ENCODE data around the gene ARPC5L. TPM values are rescaled to one million over a fixed set of nuclear protein-coding genes. Genes with fewer than 3 reads are reported as not detected.
A peak's percentile ranks its signal among the peaks of the same experiment; 100 is the strongest.

ARPC5L gene
- total and polyA plus RNA-seq, 2 of the 13 experiments (the other 11 are each of a cell fraction or from before 2014, with no cell fraction given) = 29.9 to 33.8 TPM

- no peak for TF ChIP-seq ZNF407 (CRISPR knock-in tag; IDR thresholded peaks at IDR 0.05; ENCODE audit: not compliant biosample characterization)
- 0 out of 2 replicates have a peak, but pooled peaks have one; percentile 17 for TF ChIP-seq ZNF83 (CRISPR knock-in tag; IDR thresholded peaks at IDR 0.05; ENCODE audit: borderline replicate concordance)
- TF ChIP-seq PATZ1 (CRISPR knock-in tag; IDR thresholded peaks at IDR 0.05) = peak; percentile 62
- TF ChIP-seq SOX13 (IDR thresholded peaks at IDR 0.05) = no peak
- TF ChIP-seq SOX13 (CRISPR knock-in tag; conservative IDR thresholded peaks at IDR 0.05 in 1 of 2, IDR thresholded peaks at IDR 0.05 in 1 of 2) = 0 out of 4 replicates have a peak, but pooled peaks of 1 of the 2 experiments have one; percentile 18
- TF ChIP-seq ARHGAP35 (CRISPR knock-in tag; IDR thresholded peaks at IDR 0.05; ENCODE audit: borderline replicate concordance) = peak; percentile 18; the same call in 1 of the 2 replicates
- TF ChIP-seq CAMTA2 (CRISPR knock-in tag; IDR thresholded peaks at IDR 0.05; ENCODE audit: borderline replicate concordance) = 0 out of 2 replicates have a peak, but pooled peaks have one; percentile 22
- TF ChIP-seq FIP1L1 (IDR thresholded peaks at IDR 0.05; ENCODE audit: borderline replicate concordance, insufficient read depth, low read depth, low read length) = no peak
- 0 out of 2 replicates have a peak, but pooled peaks have one; percentile 35 for TF ChIP-seq POGZ (CRISPR knock-in tag; IDR thresholded peaks at IDR 0.05)
- no peak; the same call in none of the 2 replicates for TF ChIP-seq ZSCAN31 (CRISPR knock-in tag; IDR thresholded peaks at IDR 0.05; ENCODE audit: low read depth)
- TF ChIP-seq GATA4 (IDR thresholded peaks at IDR 0.05; ENCODE audit: borderline replicate concordance, low read depth) = peak; percentile 29; the same call in 1 of the 2 replicates
- TF ChIP-seq HINFP (CRISPR knock-in tag; IDR thresholded peaks at IDR 0.05; ENCODE audit: low read depth) = 0 out of 2 replicates have a peak, but pooled peaks have one; percentile 49
- peak; percentile 78; the same call in 1 of the 2 replicates for TF ChIP-seq ZMAT5 (CRISPR knock-in tag; IDR thresholded peaks at IDR 0.05; ENCODE audit: borderline replicate concordance, low read depth)
Observed at GRCh38 chr9:124861342-124862229, at the start of gene ARPC5L, which contains the start of gene RPL35 (continued).
